ENCODE results near the gene PRR23E.

Gene PRR23E

DNA sequence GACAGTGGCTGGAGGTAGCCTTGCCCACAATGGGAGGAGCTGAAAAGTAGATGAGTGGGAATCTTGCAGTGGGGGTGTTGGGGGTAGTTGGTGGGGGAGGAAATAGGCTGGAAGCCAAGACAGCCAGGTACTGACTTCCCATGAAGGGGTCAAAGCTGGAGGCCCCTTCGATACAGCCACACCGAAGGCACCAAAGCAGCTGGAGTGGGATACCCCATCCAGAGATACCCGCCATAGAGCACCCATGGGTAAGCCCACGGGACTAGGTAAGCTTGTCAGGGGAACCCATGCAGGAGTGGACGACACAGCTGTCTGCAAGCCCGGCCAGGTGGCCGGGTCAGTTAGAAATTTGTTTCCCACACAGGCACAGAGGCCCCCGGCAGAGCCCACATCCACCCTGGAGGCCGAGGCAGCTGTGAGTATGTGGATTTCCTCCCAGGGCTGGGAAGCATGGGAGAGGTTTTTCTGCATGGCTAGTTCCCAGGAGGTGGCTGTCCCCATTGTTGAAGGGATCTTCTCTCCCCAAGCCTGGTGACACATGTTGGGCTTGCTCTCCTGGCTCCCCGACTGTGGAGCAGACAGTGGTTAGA is 28.6 kb downstream of the PRR23E start:
- H3K4me3 ChIP-seq (ENCODE audit: low read depth, low read length) = no peak overlapping the region
- in situ Hi-C loops (cut with HindIII; ENCODE audit: low sequenced_read_pairs) = no loop called here
- TF ChIP-seq, protein P1, sequence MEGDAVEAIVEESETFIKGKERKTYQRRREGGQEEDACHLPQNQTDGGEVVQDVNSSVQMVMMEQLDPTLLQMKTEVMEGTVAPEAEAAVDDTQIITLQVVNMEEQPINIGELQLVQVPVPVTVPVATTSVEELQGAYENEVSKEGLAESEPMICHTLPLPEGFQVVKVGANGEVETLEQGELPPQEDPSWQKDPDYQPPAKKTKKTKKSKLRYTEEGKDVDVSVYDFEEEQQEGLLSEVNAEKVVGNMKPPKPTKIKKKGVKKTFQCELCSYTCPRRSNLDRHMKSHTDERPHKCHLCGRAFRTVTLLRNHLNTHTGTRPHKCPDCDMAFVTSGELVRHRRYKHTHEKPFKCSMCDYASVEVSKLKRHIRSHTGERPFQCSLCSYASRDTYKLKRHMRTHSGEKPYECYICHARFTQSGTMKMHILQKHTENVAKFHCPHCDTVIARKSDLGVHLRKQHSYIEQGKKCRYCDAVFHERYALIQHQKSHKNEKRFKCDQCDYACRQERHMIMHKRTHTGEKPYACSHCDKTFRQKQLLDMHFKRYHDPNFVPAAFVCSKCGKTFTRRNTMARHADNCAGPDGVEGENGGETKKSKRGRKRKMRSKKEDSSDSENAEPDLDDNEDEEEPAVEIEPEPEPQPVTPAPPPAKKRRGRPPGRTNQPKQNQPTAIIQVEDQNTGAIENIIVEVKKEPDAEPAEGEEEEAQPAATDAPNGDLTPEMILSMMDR (IDR thresholded peaks at IDR 0.05; ENCODE audit: low read depth, low read length, missing control alignments) = no peak
- no peak for DNase-seq (ENCODE audit: low read depth)

DNA sequence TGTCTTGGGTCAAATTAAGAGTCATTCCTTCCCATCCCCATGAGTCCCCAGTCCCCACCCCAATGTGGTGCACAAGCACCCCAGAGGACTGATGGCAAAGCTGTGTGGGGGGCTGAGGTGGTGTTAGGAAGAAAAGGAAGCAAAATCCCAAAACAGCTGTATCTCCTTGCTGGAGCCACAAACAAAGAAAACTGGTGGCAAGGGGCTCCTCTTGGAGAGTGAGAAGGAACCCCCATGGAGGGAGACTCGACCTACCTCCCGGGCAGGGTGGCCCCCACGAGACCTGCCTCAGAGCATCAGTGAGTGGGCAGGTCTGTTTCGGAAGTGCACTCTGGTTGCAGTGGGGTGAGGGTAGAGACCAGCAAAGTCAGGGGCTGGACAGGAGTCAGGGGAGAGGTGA is 29.2 kb downstream of the PRR23E start:
- in situ Hi-C loops (cut with HindIII; ENCODE audit: low sequenced_read_pairs) = no loop called here
- H3K4me3 ChIP-seq (ENCODE audit: low read depth, low read length) = no peak overlapping the region
- TF ChIP-seq, protein P1 (IDR thresholded peaks at IDR 0.05; ENCODE audit: low read depth, low read length, missing control alignments) = no peak
- no peak for DNase-seq (ENCODE audit: low read depth)

DNA sequence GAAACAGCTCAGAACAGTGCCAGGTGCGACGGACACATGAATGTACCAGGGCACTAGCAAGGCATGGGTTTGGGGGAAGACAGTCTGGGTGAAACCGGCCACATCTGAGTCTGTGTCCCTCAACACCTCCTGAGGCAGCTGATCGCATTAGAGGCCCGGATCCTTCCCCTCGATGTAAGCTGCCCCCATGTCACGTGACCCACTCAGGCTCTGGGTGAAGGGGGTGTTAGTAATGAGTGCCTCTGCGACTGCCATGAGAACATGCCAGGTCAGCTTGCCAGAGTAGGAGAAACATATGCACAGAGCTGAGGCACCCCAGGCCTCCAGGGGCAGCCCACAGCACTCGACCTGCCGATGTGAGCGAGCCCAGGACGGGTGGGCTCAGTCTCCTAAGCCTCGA is 29.7 kb downstream of the PRR23E start:
- DNase-seq (ENCODE audit: low read depth) = no peak
- in situ Hi-C loops (cut with HindIII; ENCODE audit: low sequenced_read_pairs) = no loop called here
- TF ChIP-seq, protein P1 (IDR thresholded peaks at IDR 0.05; ENCODE audit: low read depth, low read length, missing control alignments) = no peak
- H3K4me3 ChIP-seq (ENCODE audit: low read depth, low read length) = no peak overlapping the region

DNA sequence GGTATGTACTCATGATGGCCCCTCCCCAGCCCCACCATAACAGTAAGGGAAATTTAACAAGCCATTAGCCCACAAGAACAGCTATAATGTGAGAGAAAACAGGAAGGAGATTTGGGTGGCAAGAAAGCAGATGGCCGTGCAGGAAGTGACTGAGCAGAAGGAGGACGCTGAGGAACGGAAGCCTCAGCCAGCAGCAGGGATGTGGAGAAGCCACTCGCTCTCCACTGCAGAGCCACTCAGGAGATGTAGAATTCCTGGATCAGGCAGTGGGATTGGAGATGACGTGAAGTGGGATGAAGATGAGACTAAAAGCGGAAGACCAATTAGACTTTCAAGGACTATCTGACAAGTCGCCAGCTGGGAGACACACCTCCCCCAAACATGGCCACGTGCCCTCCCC is 31.2 kb downstream of the PRR23E start:
- TF ChIP-seq, protein P1 (IDR thresholded peaks at IDR 0.05; ENCODE audit: low read depth, low read length, missing control alignments) = no peak
- in situ Hi-C loops (cut with HindIII; ENCODE audit: low sequenced_read_pairs) = no loop called here
- no peak overlapping the region for H3K4me3 ChIP-seq (ENCODE audit: low read depth, low read length)
- no peak for DNase-seq (ENCODE audit: low read depth)

DNA sequence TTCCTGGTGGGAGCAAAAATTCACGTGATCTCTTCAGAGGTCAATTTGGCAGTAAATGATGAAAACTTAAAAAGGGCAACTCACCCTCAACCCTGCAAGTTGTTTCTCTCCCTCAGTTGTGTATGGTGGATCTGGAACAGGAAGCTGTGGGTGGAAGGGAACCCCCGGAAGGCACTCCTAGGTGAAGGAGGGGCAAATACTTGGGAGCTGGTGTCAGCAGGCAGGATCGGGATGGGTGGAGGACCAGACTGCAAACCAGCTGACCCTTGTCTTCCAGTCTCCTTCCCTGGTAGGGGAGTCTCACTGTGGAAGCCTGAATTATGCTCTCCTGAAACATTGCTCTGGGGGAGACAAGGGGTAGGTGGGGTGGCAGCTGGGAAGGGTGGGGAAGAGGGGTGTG is 33.5 kb downstream of the PRR23E start:
- TF ChIP-seq, protein P1 (IDR thresholded peaks at IDR 0.05; ENCODE audit: low read depth, low read length, missing control alignments) = no peak

DNA sequence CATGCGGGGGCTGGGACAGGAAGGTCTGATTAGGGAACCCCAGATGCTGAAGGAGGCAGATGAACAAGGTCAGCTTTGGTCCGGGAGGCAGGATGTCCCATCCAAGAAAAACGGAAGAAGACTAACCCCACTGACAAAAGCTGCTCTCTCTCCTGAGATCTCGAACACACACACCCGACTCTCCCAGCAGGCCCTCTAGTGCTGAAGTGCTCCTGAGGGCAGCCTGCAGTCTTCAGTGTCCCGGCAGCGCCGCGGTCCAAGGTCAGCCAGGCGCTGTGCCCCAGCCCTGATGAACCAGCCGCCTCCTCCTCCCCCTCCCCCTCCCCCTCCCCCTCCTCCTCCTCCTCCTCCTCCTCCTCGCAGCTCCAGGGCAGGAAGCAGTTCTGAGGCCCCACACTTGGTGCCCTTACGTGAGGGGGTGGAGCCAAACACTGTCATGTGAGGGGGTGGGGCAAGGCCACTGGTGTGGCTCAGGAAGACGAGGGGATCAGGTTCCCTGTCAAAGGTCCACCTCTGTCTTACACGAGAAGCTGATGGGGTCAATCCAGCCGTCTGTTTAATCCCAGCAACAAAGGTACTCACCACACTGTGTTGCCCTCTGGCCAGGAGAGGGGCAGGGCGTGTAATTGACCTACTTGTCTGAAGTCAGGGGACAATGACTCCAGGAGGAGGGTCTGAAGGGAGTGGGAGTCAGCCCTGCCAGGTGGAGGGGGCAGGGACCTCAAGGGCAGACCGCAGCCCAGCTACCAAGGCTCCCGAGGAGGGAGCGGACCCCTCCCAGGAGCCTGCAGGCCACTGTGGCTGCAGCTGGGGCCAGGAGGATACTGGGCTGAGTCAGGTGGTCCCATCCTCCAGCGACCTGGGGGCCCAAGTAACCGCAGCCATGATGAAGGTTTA is 34.3 kb downstream of the PRR23E start:
- no peak for DNase-seq (ENCODE audit: low read depth)
- TF ChIP-seq, protein P1 (IDR thresholded peaks at IDR 0.05; ENCODE audit: low read depth, low read length, missing control alignments) = no peak
- in situ Hi-C loops (cut with HindIII; ENCODE audit: low sequenced_read_pairs) = no loop called here
- no peak overlapping the region for H3K4me3 ChIP-seq (ENCODE audit: low read depth, low read length)

More for the DNA sequence above, 33.5 kb downstream of the PRR23E start:
- no peak overlapping the region for H3K4me3 ChIP-seq (ENCODE audit: low read depth, low read length)
- in situ Hi-C loops (cut with HindIII; ENCODE audit: low sequenced_read_pairs) = no loop called here
- no peak for DNase-seq (ENCODE audit: low read depth)
